HepG2 (cell line): Measurements from ENCODE around the gene PTPRU.

Experiments
- CTCF ChIP-seq: sonication (generic); formaldehyde crosslinking; IDR thresholded peaks from 2 replicates; pipeline ENCODE4 v1.5.0; 2020; ENCODE audit warnings: mild to moderate bottlenecking, missing genetic modification reagents, moderate library complexity
- FOSL2 ChIP-seq: sonication (generic); formaldehyde crosslinking; IDR thresholded peaks from 2 replicates; pipeline ENCODE4 v1.4.0; 2020; ENCODE audit warnings: missing genetic modification reagents
- HNRNPH1 ChIP-seq: fragments of 200-400 bp; formaldehyde crosslinking; optimal IDR thresholded peaks from 2 replicates; pipeline ENCODE3; 2017; ENCODE audit warnings: mild to moderate bottlenecking, low read depth, low read length
- HOXA3 ChIP-seq: sonication (generic); formaldehyde crosslinking; IDR thresholded peaks from 2 replicates; pipeline ENCODE4 v1.5.0; 2020; ENCODE audit warnings: missing genetic modification reagents
- MYC ChIP-seq: sonication (generic); formaldehyde crosslinking; IDR thresholded peaks from 2 replicates; pipeline ENCODE4 v1.9.0; 2021; ENCODE audit warnings: missing genetic modification reagents, borderline replicate concordance
- PLRG1 ChIP-seq: fragments of 450-650 bp; conservative IDR thresholded peaks from 2 replicates; pipeline ENCODE4 v1.6.1; 2016
- YEATS4 ChIP-seq: sonication (generic); formaldehyde crosslinking; IDR thresholded peaks from 2 replicates; pipeline ENCODE4 v1.4.0; 2020; ENCODE audit warnings: missing genetic modification reagents, borderline replicate concordance
- ZNF337 ChIP-seq: sonication (generic); formaldehyde crosslinking; IDR thresholded peaks from 2 replicates; pipeline ENCODE4 v1.5.1; 2020; ENCODE audit warnings: missing genetic modification reagents, low read depth, mild to moderate bottlenecking, borderline replicate concordance
- ZNF629 ChIP-seq: sonication (generic); formaldehyde crosslinking; conservative IDR thresholded peaks from 2 replicates; pipeline ENCODE4 v1.5.0; 2020; ENCODE audit warnings: missing genetic modification reagents

DNA sequence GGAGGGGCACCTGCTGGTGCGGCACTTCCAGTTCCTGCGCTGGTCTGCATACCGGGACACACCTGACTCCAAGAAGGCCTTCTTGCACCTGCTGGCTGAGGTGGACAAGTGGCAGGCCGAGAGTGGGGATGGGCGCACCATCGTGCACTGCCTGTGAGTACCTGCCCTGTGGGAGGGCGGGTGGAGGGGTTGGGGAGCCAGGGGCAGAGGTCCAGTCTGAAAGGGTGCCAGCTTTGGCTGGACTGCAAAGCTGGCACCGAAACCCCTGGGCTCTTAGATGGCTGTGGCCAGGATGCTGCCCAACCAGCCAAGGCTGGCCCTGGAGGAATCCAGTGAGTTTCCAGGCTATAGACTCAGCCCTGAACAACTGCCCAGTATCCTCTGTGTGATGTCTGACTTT is 87.3 kb downstream of the PTPRU start:
- TF ChIP-seq YEATS4 (CRISPR knock-in tag): no peak
- no peak for TF ChIP-seq MYC
- TF ChIP-seq FOSL2 (CRISPR knock-in tag): no peak
- no peak for TF ChIP-seq HOXA3 (CRISPR knock-in tag)
- TF ChIP-seq CTCF (CRISPR knock-in tag): no peak
- TF ChIP-seq PLRG1: no peak
- TF ChIP-seq HNRNPH1: no peak
- TF ChIP-seq ZNF629 (CRISPR knock-in tag): no peak
- no peak for TF ChIP-seq ZNF337
